Liver (tissue), 9 donors: ENCODE results near the gene WRAP73. TPM values are rescaled to one million over a fixed set of nuclear protein-coding genes. Genes with fewer than 3 reads are reported as not detected.

Experiments used
- DNase-seq: peaks from one replicate; pipeline ENCODE4 v3.0.0-alpha.2; 2017; ENCODE audit warnings: low spot score
- H3K27ac ChIP-seq, 2 donors: one replicate each; pipeline ENCODE4 v1.7.0; 2013; ENCODE audit warnings: inconsistent platforms in 2 of 2, low read length in 2 of 2, control low read depth in 1 of 2, low read depth in 1 of 2, mild to moderate bottlenecking in 1 of 2
- H3K27me3 ChIP-seq, 4 donors: one replicate each; pipeline versions ENCODE4 v1.6.1 to v1.7.0; 2013; ENCODE audit warnings: low read length in 3 of 4, inconsistent platforms in 1 of 4, mild to moderate bottlenecking in 1 of 4, moderate library complexity in 1 of 4; ENCODE audit not compliant: control insufficient read depth in 4 of 4, insufficient read depth in 4 of 4
- H3K36me3 ChIP-seq, 4 donors: one replicate each; pipeline versions ENCODE4 v1.6.1 to v1.7.0; 2013; ENCODE audit warnings: low read length in 3 of 4, mild to moderate bottlenecking in 3 of 4, low read depth in 1 of 4, moderate library complexity in 1 of 4; ENCODE audit not compliant: control insufficient read depth in 4 of 4, insufficient read depth in 3 of 4
- H3K4me1 ChIP-seq, 4 donors: one replicate each; pipeline versions ENCODE4 v1.6.1 to v1.7.0; 2013; ENCODE audit warnings: low read length in 3 of 4, mild to moderate bottlenecking in 3 of 4, moderate library complexity in 1 of 4; ENCODE audit not compliant: control insufficient read depth in 4 of 4, insufficient read depth in 4 of 4
- H3K4me3 ChIP-seq, 3 donors: one replicate each; pipeline versions ENCODE4 v1.6.1 to v1.7.0; 2013; ENCODE audit warnings: low read length in 3 of 3, control low read depth in 1 of 3, low read depth in 1 of 3, mild to moderate bottlenecking in 1 of 3
- H3K9ac ChIP-seq, 2 donors: one replicate each; pipeline ENCODE4 v1.7.0; 2013; ENCODE audit warnings: low read length in 2 of 2, mild to moderate bottlenecking in 2 of 2, moderate library complexity in 2 of 2, control low read depth in 1 of 2, low read depth in 1 of 2
- H3K9me3 ChIP-seq, 4 donors: one replicate each; pipeline versions ENCODE4 v1.6.1 to v1.7.0; 2013; ENCODE audit warnings: low read length in 3 of 4; ENCODE audit not compliant: control insufficient read depth in 4 of 4
- ATF3 ChIP-seq: IDR thresholded peaks from 2 replicates; pipeline ENCODE4 v1.6.1; 2016; ENCODE audit warnings: antibody characterized with exemption
- CTCF ChIP-seq: fragments of 150-350 bp; IDR thresholded peaks from 2 replicates; pipeline ENCODE4 v1.5.1; 2017; ENCODE audit warnings: improper control_type of control experiment, low read depth, low read length; ENCODE audit not compliant: missing input control
- EGR1 ChIP-seq, 2 donors: IDR thresholded peaks; 2 replicates each; pipeline ENCODE4 v1.6.1; 2016 to 2018; ENCODE audit warnings: antibody characterized with exemption in 2 of 2, low read depth in 2 of 2
- FOXA1 ChIP-seq: IDR thresholded peaks from 2 replicates; pipeline ENCODE4 v1.6.1; 2016; ENCODE audit warnings: antibody characterized with exemption
- FOXA2 ChIP-seq: IDR thresholded peaks from 2 replicates; pipeline ENCODE4 v1.6.1; 2016; ENCODE audit warnings: antibody characterized with exemption
- GABPA ChIP-seq, 2 donors: IDR thresholded peaks in 1 of 2; conservative IDR thresholded peaks in 1 of 2; 2 replicates each; pipeline ENCODE4 v1.6.1; 2016; ENCODE audit warnings: antibody characterized with exemption in 2 of 2, mild to moderate bottlenecking in 1 of 2, moderate library complexity in 1 of 2
- HNF4A ChIP-seq, 2 donors: conservative IDR thresholded peaks; 2 replicates each; pipeline ENCODE4 v1.6.1; 2016; ENCODE audit warnings: antibody characterized with exemption in 2 of 2, mild to moderate bottlenecking in 2 of 2
- HNF4G ChIP-seq: IDR thresholded peaks from 2 replicates; pipeline ENCODE4 v1.6.1; 2016; ENCODE audit warnings: antibody characterized with exemption
- JUND ChIP-seq, 2 donors: IDR thresholded peaks; 2 replicates each; pipeline ENCODE4 v1.6.1; 2016; ENCODE audit warnings: antibody characterized with exemption in 2 of 2
- MAX ChIP-seq: IDR thresholded peaks from 2 replicates; pipeline ENCODE4 v1.6.1; 2016; ENCODE audit warnings: antibody characterized with exemption
- NR2F2 ChIP-seq: IDR thresholded peaks from 2 replicates; pipeline ENCODE4 v1.6.1; 2016; ENCODE audit warnings: antibody characterized with exemption
- RAD21 ChIP-seq, 2 donors: IDR thresholded peaks; 2 replicates each; pipeline ENCODE4 v1.6.1; 2016; ENCODE audit warnings: antibody characterized with exemption in 2 of 2, mild to moderate bottlenecking in 2 of 2
- REST ChIP-seq: IDR thresholded peaks from 2 replicates; pipeline ENCODE4 v1.6.1; 2016; ENCODE audit warnings: antibody characterized with exemption, mild to moderate bottlenecking
- RXRA ChIP-seq, 2 donors: IDR thresholded peaks; 2 replicates each; pipeline ENCODE4 v1.6.1; 2017 to 2018; ENCODE audit warnings: antibody characterized with exemption in 2 of 2, mild to moderate bottlenecking in 1 of 2
- SP1 ChIP-seq: IDR thresholded peaks from 2 replicates; pipeline ENCODE4 v1.6.1; 2018; ENCODE audit warnings: antibody characterized with exemption, mild to moderate bottlenecking
- TAF1 ChIP-seq: conservative IDR thresholded peaks from 2 replicates; pipeline ENCODE4 v1.6.1; 2016; ENCODE audit warnings: antibody characterized with exemption, mild to moderate bottlenecking
- WGBS: extraction: QIAGEN DNeasy Blood & Tissue Kit; methylation state at CpG from one replicate; pipeline ENCODE4 v1.1.7; 2013; 5-methylcytosine and 5-hydroxymethylcytosine counted together
- polyA plus RNA-seq, 2 donors: library from polyadenylated mRNA; stranded (reverse) in 1 of 2; unstranded in 1 of 2; fragments of 200-250 nt in 1 of 2; fragments of >200 nt in 1 of 2; fragmentation: Nextera tagmentation in 1 of 2; extraction: Ambion mirVana in 1 of 2; gene quantifications; one replicate each; pipeline versions ENCODE4 v1.2.1 to v1.2.3, GENCODE V29; 2013 to 2015
- total RNA-seq, 2 donors: library from RNA; depleted of rRNA; stranded (reverse); fragments of >200 nt; gene quantifications; one replicate each; pipeline ENCODE4 v1.2.3, GENCODE V29; 2014
- donor health status: healthy.
- donor health status: healthy.
- donor health status: healthy.
- donor health status: healthy.
- donor health status: healthy.

The WRAP73 gene
- total and polyA plus RNA-seq, 4 donors: 7.6 to 14.6 (median 10.0) TPM

- no peak overlapping the region for H3K27ac ChIP-seq
- TF ChIP-seq REST: no peak
- no peak for TF ChIP-seq RAD21 (IDR thresholded peaks at IDR 0.05)
- TF ChIP-seq GABPA (IDR thresholded peaks at IDR 0.05 in 1 of 2, conservative IDR thresholded peaks at IDR 0.05 in 1 of 2): no peak
- no peak for TF ChIP-seq FOXA2
- no peak for TF ChIP-seq RXRA (IDR thresholded peaks at IDR 0.05)
- TF ChIP-seq MAX: no peak
- no peak for TF ChIP-seq HNF4A (conservative IDR thresholded peaks at IDR 0.05)
- no peak for TF ChIP-seq EGR1 (IDR thresholded peaks at IDR 0.05; ENCODE audit: low read depth in 2 of 2)
- TF ChIP-seq ATF3: no peak
- TF ChIP-seq TAF1: no peak
- TF ChIP-seq SP1: no peak
- no peak for TF ChIP-seq HNF4G
- TF ChIP-seq JUND (IDR thresholded peaks at IDR 0.05): no peak
- no peak for TF ChIP-seq CTCF
- no peak for TF ChIP-seq FOXA1
- TF ChIP-seq NR2F2: no peak
- DNase-seq: no peak
Measured at GRCh38 chr1:3678361-3679097, 28.6 kb upstream of the WRAP73 start.

GRCh38 chr1:3677484-3677883 lies 27.6 kb upstream of the WRAP73 start:
- H3K4me3 ChIP-seq: no peak overlapping the region
- no peaks in the 10 kb centered on the region for H3K27me3 ChIP-seq
- no peaks in the 10 kb centered on the region for H3K36me3 ChIP-seq
- DNase-seq: no peak
- TF ChIP-seq REST (peak; percentile 23), SP1 (no peak)
- H3K9me3 ChIP-seq: no peaks in the 10 kb centered on the region
- H3K4me1 ChIP-seq: no peaks in the 10 kb centered on the region
- H3K27ac ChIP-seq: peak overlapping the region; percentile 28 to 61
- 73% methylated on average over 5 of the region's 5 CpGs for WGBS
- no peak overlapping the region for H3K9ac ChIP-seq

More at GRCh38 chr1:3678361-3679097, 28.6 kb upstream of the WRAP73 start:
- Histone ChIP-seq H3K9ac (no peak overlapping the region), H3K27me3 (no peaks in the 10 kb centered on the region), H3K36me3 (no peaks in the 10 kb centered on the region), H3K9me3 (no peaks in the 10 kb centered on the region), H3K4me3 (no peak overlapping the region), H3K4me1 (no peaks in the 10 kb centered on the region)
- WGBS: 77% methylated on average over 21 of the region's 21 CpGs
